K562 (cell line): ENCODE data around the gene PNLIPRP1. TPM values are rescaled to one million over a fixed set of nuclear protein-coding genes. Genes with fewer than 3 reads are reported as not detected.

Experiments
- ATAC-seq: fragments of 200-7000 bp; cut with Tn5 transposase; 3 replicates; pipeline ENCODE4 v1.9.1; 2020; ENCODE audit warnings: moderate library complexity
- BruUV-seq: library from RNA; stranded (reverse); fragments of 400-500 nt; replicated peaks from 2 replicates; lab custom pipeline; 2021; lab: Mats Ljungman, UMichigan
- CTCF ChIA-PET: fragments of 300-600 bp; formaldehyde crosslinking; extraction: SDS; loops from one replicate; lab custom pipeline; 2021; ENCODE audit warnings: low intra/inter-chr PET ratio; lab: Yijun Ruan, JAX
- POLR2A ChIA-PET: fragments of 300-600, 350-650 bp; sonication (Branson Sonifier 250); formaldehyde crosslinking; extraction: SDS; loops from one replicate; lab custom pipeline; 2021; ENCODE audit warnings: antibody characterized with exemption, inconsistent platforms; lab: Yijun Ruan, JAX
- DNase-seq, 4 experiments: peaks; one replicate each; pipeline versions ENCODE4 v3.0.0 to v3.0.0-alpha.2; 2011 to 2018; ENCODE audit warnings: low spot score in 3 of 4, mixed read lengths in 3 of 4; ENCODE audit errors: extremely low read depth in 1 of 4
- FAIRE-seq: peaks from 2 replicates; lab custom pipeline; 2011; peaks lifted over from hg19 to GRCh38; lab: Jason Lieb, UNC
- H2AFZ ChIP-seq: 2 replicates; pipeline ENCODE4 v1.6.0; 2011; ENCODE audit warnings: low read depth, low read length, control low read depth, inconsistent platforms
- H3K27ac ChIP-seq: fragments of 200-600 bp; 3 replicates; pipeline ENCODE4 v1.8.0; 2011; ENCODE audit warnings: low read depth, mild to moderate bottlenecking, control low read depth, inconsistent platforms, low read length, moderate library complexity, mixed read lengths; ENCODE audit errors: extremely low read depth
- H3K27me3 ChIP-seq, 2 experiments: fragments of 300-600 bp in 1 of 2; 2 replicates in 1 of 2; 3 replicates in 1 of 2; pipeline versions ENCODE4 v1.6.0 to v1.8.0; 2011; ENCODE audit warnings: inconsistent platforms in 2 of 2, low read length in 2 of 2, mild to moderate bottlenecking in 1 of 2, mixed read lengths in 1 of 2, moderate library complexity in 1 of 2; ENCODE audit not compliant: control insufficient read depth in 2 of 2, insufficient read depth in 2 of 2
- H3K36me3 ChIP-seq: fragments of 300-600 bp; 3 replicates; pipeline ENCODE4 v1.8.0; 2011; ENCODE audit warnings: mild to moderate bottlenecking, low read length, inconsistent platforms; ENCODE audit not compliant: control insufficient read depth, insufficient read depth
- H3K4me1 ChIP-seq, 2 experiments: fragments of 200-600 bp in 1 of 2; replicated peaks in 1 of 2; 2 replicates in 1 of 2; 3 replicates in 1 of 2; pipeline versions ENCODE4 v1.5.1 to v1.8.0; 2011; ENCODE audit warnings: inconsistent platforms in 2 of 2, low read length in 2 of 2, mild to moderate bottlenecking in 1 of 2, mixed read lengths in 1 of 2, moderate library complexity in 1 of 2; ENCODE audit not compliant: control insufficient read depth in 2 of 2, insufficient read depth in 2 of 2
- H3K4me2 ChIP-seq: 2 replicates; pipeline ENCODE4 v1.6.1; 2011; ENCODE audit warnings: low read length, control low read depth, inconsistent platforms, mixed read lengths; ENCODE audit not compliant: insufficient read depth
- H3K4me3 ChIP-seq: fragments of 200-600 bp; sonication (generic), shearing (Covaris generic); 2 replicates; pipeline ENCODE4 v1.5.1; 2016; ENCODE audit warnings: control low read depth, inconsistent platforms
- H3K79me2 ChIP-seq: fragments of 200-600 bp; 3 replicates; pipeline ENCODE4 v1.8.0; 2011; ENCODE audit warnings: low read length, inconsistent platforms; ENCODE audit not compliant: control insufficient read depth, insufficient read depth
- H3K9ac ChIP-seq, 2 experiments: 2 replicates each; pipeline versions ENCODE4 v1.6.0 to v1.6.1; 2011; ENCODE audit warnings: low read depth in 2 of 2, low read length in 2 of 2, control low read depth in 1 of 2, inconsistent platforms in 1 of 2, mild to moderate bottlenecking in 1 of 2, mixed read lengths in 1 of 2; ENCODE audit not compliant: insufficient read depth in 1 of 2
- H3K9me1 ChIP-seq: one replicate; pipeline ENCODE4 v1.6.0; 2011; ENCODE audit warnings: inconsistent platforms, mild to moderate bottlenecking, low read length, moderate library complexity; ENCODE audit not compliant: control insufficient read depth, insufficient read depth
- H3K9me3 ChIP-seq: replicated peaks from 2 replicates; pipeline ENCODE4 v1.5.1; 2011; ENCODE audit warnings: low read depth, low read length, inconsistent platforms; ENCODE audit not compliant: control insufficient read depth, insufficient read depth
- H4K20me1 ChIP-seq: replicated peaks from 2 replicates; pipeline ENCODE4 v1.6.1; 2011; ENCODE audit warnings: low read length, inconsistent platforms, mixed read lengths; ENCODE audit not compliant: control insufficient read depth, insufficient read depth
- MLLT1 ChIP-seq, 2 experiments: fragments of 450-650 bp; IDR thresholded peaks; 2 replicates each; pipeline ENCODE4 v1.6.1; 2016
- MYC ChIP-seq, 2 experiments: fragments of 250-450 bp in 1 of 2; sonication (Bioruptor Pico) in 1 of 2; IDR thresholded peaks; 2 replicates each; pipeline versions ENCODE4 v1.5.1 to v1.6.1; 2012 to 2021; ENCODE audit warnings: low read depth in 2 of 2, borderline replicate concordance in 1 of 2, improper control_type of control experiment in 1 of 2, low read length in 1 of 2, mild to moderate bottlenecking in 1 of 2, moderate library complexity in 1 of 2
- ZBTB1 ChIP-seq: sonication (generic); formaldehyde crosslinking; IDR thresholded peaks from 2 replicates; pipeline ENCODE4 v1.8.1; 2023; ENCODE audit warnings: missing genetic modification reagents, low read depth, mild to moderate bottlenecking, borderline replicate concordance
- ZBTB12 ChIP-seq: fragments of 250-450 bp; sonication (Bioruptor Pico); IDR thresholded peaks from 2 replicates; pipeline ENCODE4 v1.4.0; 2020
- ZNF398 ChIP-seq: fragments of 250-450 bp; sonication (Bioruptor Pico); IDR thresholded peaks from 2 replicates; pipeline ENCODE4 v1.8.0; 2021; ENCODE audit warnings: moderate library complexity, mild to moderate bottlenecking, inconsistent platforms
- ZNF764 ChIP-seq: fragments of 250-450 bp; sonication (Bioruptor Pico); IDR thresholded peaks from 2 replicates; pipeline ENCODE4 v1.4.0; 2020; ENCODE audit warnings: low read depth, mild to moderate bottlenecking, moderate library complexity
- WGBS: fragments of 100-300 bp; shearing (Covaris generic); methylation state at CpG from one replicate; pipeline ENCODE4 v1.1.6; 2016; ENCODE audit warnings: low coverage, mixed read lengths; ENCODE audit not compliant: insufficient coverage; ENCODE audit errors: missing lambda C conversion rate; 5-methylcytosine and 5-hydroxymethylcytosine counted together
- in situ Hi-C: fragments of 300-500 bp; cut with MboI; formaldehyde crosslinking; loops from 4 replicates; pipeline ENCODE4 v1.15.0; 2018; ENCODE audit warnings: inconsistent platforms, mixed read lengths
- intact Hi-C: fragments of 100-400 bp; cut with micrococcal nuclease; formaldehyde crosslinking; loops from 2 replicates; pipeline ENCODE4 v1.14.2; 2022
- polyA plus RNA-seq, 8 experiments: library from polyadenylated mRNA; depleted of rRNA in 4 of 8; stranded (reverse) in 5 of 8; unstranded in 3 of 8; fragments of >200 nt; fragmentation: Nextera tagmentation in 2 of 8; fragmentation: Illumina TruSeq in 1 of 8; extraction: Ambion mirVana in 2 of 8; extraction: Trizol in 1 of 8; gene quantifications; 2 replicates each; pipeline versions ENCODE4 v1.2.1 to v1.2.3, GENCODE V29; 2011 to 2014; ENCODE audit warnings: inconsistent platforms in 1 of 8, missing spikeins in 1 of 8
- total RNA-seq, 7 experiments: library from RNA; depleted of rRNA in 6 of 7; stranded (reverse); fragments of >200 nt in 6 of 7; fragmentation: Illumina TruSeq in 2 of 7; extraction: Trizol in 2 of 7; gene quantifications; 2 replicates each; pipeline versions ENCODE4 v1.2.1 to v1.2.3, GENCODE V29; 2011 to 2021; ENCODE audit warnings: low replicate concordance in 1 of 7

The PNLIPRP1 gene
- total and polyA plus RNA-seq, 9 of the 15 experiments (the other 6 are each of a cell fraction or from before 2014, with no cell fraction given) = 0.60 TPM; not detected in 8

- Histone ChIP-seq H3K4me2 (no peak overlapping the region), H3K9me1 (no peaks in the 10 kb centered on the region), H3K4me1 (peaks cover 0 to 7% of the 10 kb centered on the region in 2 experiments; a peak in 2 of 5 replicates), H3K36me3 (no peaks in the 10 kb centered on the region), H3K27ac (no peak overlapping the region), H3K9me3 (no peaks in the 10 kb centered on the region), H3K4me3 (no peak overlapping the region), H3K79me2 (no peaks in the 10 kb centered on the region), H4K20me1 (no peaks in the 10 kb centered on the region), H2AFZ (no peak overlapping the region), H3K9ac (no peak overlapping the region), H3K27me3 (peaks cover 0 to 13% of the 10 kb centered on the region in 2 experiments; a peak in 2 of 5 replicates)
- WGBS = 0% methylated on average over 5 of the region's 6 CpGs
- FAIRE-seq (no peak), ATAC-seq (no peak), DNase-seq (no peak)
- CTCF ChIA-PET = no interaction called here
- POLR2A ChIA-PET = interaction anchor here (0.6 kb wide), 1 partner anchor 428 kb away, joined by 3 read pairs; no protein-coding TSS in a partner anchor
- in situ Hi-C loops = no loop called here
- no peak for TF ChIP-seq MYC (IDR thresholded peaks at IDR 0.05; ENCODE audit: low read depth, low read length)
- TF ChIP-seq MYC (CRISPR knock-in tag; IDR thresholded peaks at IDR 0.05; ENCODE audit: borderline replicate concordance, low read depth) = no peak
- no peak for TF ChIP-seq ZBTB12 (CRISPR knock-in tag)
- no peak for TF ChIP-seq ZBTB1 (CRISPR knock-in tag)
- no peak for TF ChIP-seq ZNF398 (CRISPR knock-in tag)
- TF ChIP-seq MLLT1 (IDR thresholded peaks at IDR 0.05) = no peak
- no peak for TF ChIP-seq ZNF764
- intact Hi-C loops = no loop called here
- no TSS peak for BruUV-seq
These were observed 16.6 kb downstream of the PNLIPRP1 start for GRCh38 chr10:116607336-116607735.
